Caco-2 (cell line): ENCODE data around the gene ZNF276. TPM values are rescaled to one million over a fixed set of nuclear protein-coding genes. Genes with fewer than 3 reads are reported as not detected.

Experiments
- BruUV-seq: library from RNA; stranded (reverse); fragments of 400-500 nt; replicated peaks from 2 replicates; lab custom pipeline; 2021; lab: Mats Ljungman, UMichigan
- CTCF ChIA-PET: fragments of 300-600 bp; sonication (Branson Sonifier 250); formaldehyde crosslinking; loops from one replicate; lab custom pipeline; 2022; ENCODE audit warnings: antibody characterized with exemption; lab: Charles Lee
- POLR2A ChIA-PET: fragments of 300-600 bp; sonication (Branson Sonifier 250); formaldehyde crosslinking; loops from one replicate; lab custom pipeline; 2022; ENCODE audit warnings: antibody characterized with exemption; lab: Charles Lee
- DNase-seq, 2 experiments: peaks; one replicate each; pipeline versions ENCODE4 v3.0.0 to v3.0.0-alpha.2; 2020 to 2022
- H3K27me3 ChIP-seq: replicated peaks from 2 replicates; pipeline ENCODE4 v1.6.0; 2011; ENCODE audit warnings: low read length; ENCODE audit not compliant: control insufficient read depth, insufficient read depth
- H3K36me3 ChIP-seq: 2 replicates; pipeline ENCODE4 v1.5.1; 2011; ENCODE audit warnings: low read length; ENCODE audit not compliant: control insufficient read depth, insufficient read depth
- H3K4me1 ChIP-seq: fragments of 250-450 bp; sonication (Bioruptor Pico); 2 replicates; pipeline ENCODE4 v1.5.1; 2020; ENCODE audit warnings: mild to moderate bottlenecking
- H3K4me3 ChIP-seq: 2 replicates; pipeline ENCODE4 v1.5.1; 2011; ENCODE audit warnings: low read depth, mild to moderate bottlenecking, control low read depth, low read length
- H3K9me3 ChIP-seq: fragments of 250-450 bp; sonication (Bioruptor Pico); 2 replicates; pipeline ENCODE4 v1.5.1; 2020; ENCODE audit warnings: mild to moderate bottlenecking, moderate library complexity
- H3K27ac Mint-ChIP-seq: one replicate; pipeline ENCODE4 v1.8.0; 2022; ENCODE audit warnings: mixed read lengths; ENCODE audit not compliant: unreplicated experiment
- H3K27me3 Mint-ChIP-seq: one replicate; pipeline ENCODE4 v1.8.0; 2022; ENCODE audit warnings: mixed read lengths; ENCODE audit not compliant: insufficient read depth, unreplicated experiment
- H3K36me3 Mint-ChIP-seq: one replicate; pipeline ENCODE4 v1.8.0; 2022; ENCODE audit warnings: mild to moderate bottlenecking, mixed read lengths; ENCODE audit not compliant: insufficient read depth, unreplicated experiment
- H3K4me1 Mint-ChIP-seq: one replicate; pipeline ENCODE4 v1.8.0; 2022; ENCODE audit warnings: low read depth, mixed read lengths; ENCODE audit not compliant: unreplicated experiment
- H3K4me3 Mint-ChIP-seq: one replicate; pipeline ENCODE4 v1.8.0; 2022; ENCODE audit warnings: mild to moderate bottlenecking, moderate library complexity, mixed read lengths; ENCODE audit not compliant: unreplicated experiment
- H3K9me3 Mint-ChIP-seq: one replicate; pipeline ENCODE4 v1.8.0; 2022; ENCODE audit warnings: mixed read lengths; ENCODE audit not compliant: unreplicated experiment
- intact Hi-C: fragments of 100-400 bp; cut with micrococcal nuclease; formaldehyde crosslinking; loops from one replicate; pipeline ENCODE4 v1.10.0; 2022; ENCODE audit not compliant: unreplicated experiment
- total RNA-seq: library from RNA; stranded (reverse); gene quantifications from 2 replicates; pipeline ENCODE4 v1.2.3, GENCODE V29; 2022
- TF ChIP-seq, protein P1 (sequence below), 2 experiments: fragments of 200-600 bp in 1 of 2; IDR thresholded peaks; 1 replicate in 1 of 2; 2 replicates in 1 of 2; pipeline versions ENCODE4 v1.5.1 to v1.8.0; 2011 to 2022; ENCODE audit warnings: antibody characterized with exemption in 1 of 2, control low read depth in 1 of 2, inconsistent platforms in 1 of 2, low read depth in 1 of 2, low read length in 1 of 2, mild to moderate bottlenecking in 1 of 2, moderate library complexity in 1 of 2; ENCODE audit not compliant: insufficient read depth in 1 of 2, severe bottlenecking in 1 of 2, unreplicated experiment in 1 of 2

Gene ZNF276
- total RNA-seq, 1 experiment from 2014 or later, result 28.1 TPM

DNA sequence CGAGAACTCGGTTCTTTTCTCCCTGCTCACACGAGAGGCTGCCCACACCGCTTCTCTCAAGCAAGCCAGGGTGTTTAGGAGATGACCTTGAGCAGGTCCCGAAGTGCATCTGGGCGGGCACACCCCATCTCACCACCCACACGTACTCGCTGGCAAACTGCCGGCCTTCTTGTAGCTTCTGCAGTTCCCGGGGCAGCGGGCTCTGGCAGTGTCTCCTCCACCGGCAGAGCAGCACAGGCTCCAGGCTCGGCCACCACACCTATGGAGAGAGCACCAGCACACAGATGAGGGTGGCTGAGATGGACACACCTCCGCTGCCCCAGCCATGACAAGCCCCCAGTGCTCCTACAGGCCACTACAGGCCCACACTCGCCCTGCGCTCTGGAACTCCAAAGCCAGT, 23.5 kb downstream of the ZNF276 start:
- ChIA-PET POLR2A (no interaction called here), CTCF (no interaction called here)
- intact Hi-C loops, result no loop called here
- no peak overlapping the region for H3K4me3 Mint-ChIP-seq
- no peaks in the 10 kb centered on the region for H3K9me3 Mint-ChIP-seq
- DNase-seq, result no peak
- Histone ChIP-seq H3K9me3 (no peaks in the 10 kb centered on the region), H3K36me3 (peaks cover 14% of the 10 kb centered on the region), H3K4me3 (no peak overlapping the region), H3K4me1 (no peaks in the 10 kb centered on the region), H3K27me3 (no peaks in the 10 kb centered on the region)
- H3K4me1 Mint-ChIP-seq, result no peaks in the 10 kb centered on the region
- no TSS peak for BruUV-seq
- peaks cover 90% of the 10 kb centered on the region for H3K36me3 Mint-ChIP-seq
- H3K27ac Mint-ChIP-seq, result no peak overlapping the region
- TF ChIP-seq, protein P1, sequence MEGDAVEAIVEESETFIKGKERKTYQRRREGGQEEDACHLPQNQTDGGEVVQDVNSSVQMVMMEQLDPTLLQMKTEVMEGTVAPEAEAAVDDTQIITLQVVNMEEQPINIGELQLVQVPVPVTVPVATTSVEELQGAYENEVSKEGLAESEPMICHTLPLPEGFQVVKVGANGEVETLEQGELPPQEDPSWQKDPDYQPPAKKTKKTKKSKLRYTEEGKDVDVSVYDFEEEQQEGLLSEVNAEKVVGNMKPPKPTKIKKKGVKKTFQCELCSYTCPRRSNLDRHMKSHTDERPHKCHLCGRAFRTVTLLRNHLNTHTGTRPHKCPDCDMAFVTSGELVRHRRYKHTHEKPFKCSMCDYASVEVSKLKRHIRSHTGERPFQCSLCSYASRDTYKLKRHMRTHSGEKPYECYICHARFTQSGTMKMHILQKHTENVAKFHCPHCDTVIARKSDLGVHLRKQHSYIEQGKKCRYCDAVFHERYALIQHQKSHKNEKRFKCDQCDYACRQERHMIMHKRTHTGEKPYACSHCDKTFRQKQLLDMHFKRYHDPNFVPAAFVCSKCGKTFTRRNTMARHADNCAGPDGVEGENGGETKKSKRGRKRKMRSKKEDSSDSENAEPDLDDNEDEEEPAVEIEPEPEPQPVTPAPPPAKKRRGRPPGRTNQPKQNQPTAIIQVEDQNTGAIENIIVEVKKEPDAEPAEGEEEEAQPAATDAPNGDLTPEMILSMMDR (IDR thresholded peaks at IDR 0.05; ENCODE audit: insufficient read depth in 1 of 2, low read depth in 1 of 2, low read length in 1 of 2, severe bottlenecking in 1 of 2, unreplicated experiment in 1 of 2), result no peak
- no peaks in the 10 kb centered on the region for H3K27me3 Mint-ChIP-seq

- Histone ChIP-seq H3K27me3 (no peaks in the 10 kb centered on the region), H3K4me1 (no peaks in the 10 kb centered on the region), H3K9me3 (no peaks in the 10 kb centered on the region), H3K36me3 (peaks cover 13% of the 10 kb centered on the region), H3K4me3 (no peak overlapping the region)
- intact Hi-C loops, result no loop called here
- H3K27me3 Mint-ChIP-seq, result no peaks in the 10 kb centered on the region
- no peaks in the 10 kb centered on the region for H3K4me1 Mint-ChIP-seq
- DNase-seq, result no peak
- TF ChIP-seq, protein P1 (IDR thresholded peaks at IDR 0.05; ENCODE audit: insufficient read depth in 1 of 2, low read depth in 1 of 2, low read length in 1 of 2, severe bottlenecking in 1 of 2, unreplicated experiment in 1 of 2), result no peak
- no peak overlapping the region for H3K4me3 Mint-ChIP-seq
- POLR2A ChIA-PET, result no interaction called here
- H3K9me3 Mint-ChIP-seq, result no peaks in the 10 kb centered on the region
- CTCF ChIA-PET, result no interaction called here
- H3K36me3 Mint-ChIP-seq, result peaks cover 90% of the 10 kb centered on the region
- no peak overlapping the region for H3K27ac Mint-ChIP-seq
- no TSS peak for BruUV-seq
Observed at GRCh38 chr16:89746043-89746442, 24.7 kb downstream of the ZNF276 start.

- TF ChIP-seq, protein P1 (IDR thresholded peaks at IDR 0.05; ENCODE audit: insufficient read depth in 1 of 2, low read depth in 1 of 2, low read length in 1 of 2, severe bottlenecking in 1 of 2, unreplicated experiment in 1 of 2), result no peak
- no TSS peak for BruUV-seq
- no peak for DNase-seq
- H3K36me3 ChIP-seq, result peaks cover 11% of the 10 kb centered on the region
- no peaks in the 10 kb centered on the region for H3K4me1 ChIP-seq
- ChIA-PET CTCF (no interaction called here), POLR2A (no interaction called here)
- H3K9me3 ChIP-seq, result no peaks in the 10 kb centered on the region
- H3K27me3 ChIP-seq, result no peaks in the 10 kb centered on the region
- H3K4me3 Mint-ChIP-seq, result no peak overlapping the region
- H3K4me3 ChIP-seq, result no peak overlapping the region
- no peaks in the 10 kb centered on the region for H3K27me3 Mint-ChIP-seq
- no peak overlapping the region for H3K27ac Mint-ChIP-seq
- no peaks in the 10 kb centered on the region for H3K4me1 Mint-ChIP-seq
- no peaks in the 10 kb centered on the region for H3K9me3 Mint-ChIP-seq
- H3K36me3 Mint-ChIP-seq, result peaks cover 84% of the 10 kb centered on the region
- intact Hi-C loops, result no loop called here
Observed at GRCh38 chr16:89748076-89748475, 26.7 kb downstream of the ZNF276 start.
